Pulmonary artery endothelial cell (primary cell): ENCODE measurements around the gene ST6GALNAC3. TPM values are rescaled to one million over a fixed set of nuclear protein-coding genes. Genes with fewer than 3 reads are reported as not detected.
"Not testable (repeated sequence)": the region's sequence is repeated elsewhere in the genome, so short reads cannot be mapped to it uniquely, and the experiment has no call there.

Experiments used
- DNase-seq: peaks from one replicate; pipeline ENCODE4 v3.0.0-alpha.2; 2011; ENCODE audit warnings: low read depth, low spot score
- total RNA-seq: library from RNA; depleted of rRNA; stranded (reverse); fragments of >200 nt; gene quantifications from 2 replicates; pipeline ENCODE4 v1.2.3, GENCODE V29; 2014

Gene ST6GALNAC3
- total RNA-seq, 1 donor from 2014 or later, result 34.6 TPM

DNA sequence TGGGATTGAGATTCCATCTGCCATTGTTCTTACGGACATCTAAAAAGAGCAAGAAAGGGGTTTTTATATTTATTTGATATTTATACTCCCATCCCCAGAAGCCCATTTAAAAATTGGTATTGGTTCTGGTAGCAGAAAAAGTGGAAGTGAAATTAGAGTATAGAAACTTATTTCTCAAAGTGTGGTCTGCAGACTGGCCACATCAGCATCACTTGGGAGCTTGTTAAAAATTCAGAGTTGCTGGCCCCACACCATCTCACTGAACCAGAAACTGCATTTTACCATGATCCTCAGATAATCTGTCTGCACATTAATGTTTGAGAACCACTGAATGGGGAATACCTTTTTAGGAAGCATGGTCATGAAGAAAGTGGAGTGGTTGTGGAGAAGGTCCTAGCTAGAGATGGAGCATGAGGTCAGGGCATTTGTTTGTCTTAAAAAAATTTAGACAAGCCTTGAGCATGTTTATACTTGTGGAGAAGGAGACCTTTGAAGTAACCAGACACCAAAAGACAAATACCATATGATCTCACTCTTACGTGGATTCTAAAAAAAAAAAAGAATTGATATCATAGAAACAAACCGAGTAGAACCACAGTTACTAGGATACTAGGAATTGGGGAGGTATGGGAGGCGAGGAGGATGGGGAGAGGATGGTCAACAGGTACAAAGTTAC lies 116.3 kb downstream of the ST6GALNAC3 start:
- DNase-seq, result no peak

GRCh38 chr1:76191561-76191960 lies 117.0 kb downstream of the ST6GALNAC3 start:
- no peak for DNase-seq

DNA sequence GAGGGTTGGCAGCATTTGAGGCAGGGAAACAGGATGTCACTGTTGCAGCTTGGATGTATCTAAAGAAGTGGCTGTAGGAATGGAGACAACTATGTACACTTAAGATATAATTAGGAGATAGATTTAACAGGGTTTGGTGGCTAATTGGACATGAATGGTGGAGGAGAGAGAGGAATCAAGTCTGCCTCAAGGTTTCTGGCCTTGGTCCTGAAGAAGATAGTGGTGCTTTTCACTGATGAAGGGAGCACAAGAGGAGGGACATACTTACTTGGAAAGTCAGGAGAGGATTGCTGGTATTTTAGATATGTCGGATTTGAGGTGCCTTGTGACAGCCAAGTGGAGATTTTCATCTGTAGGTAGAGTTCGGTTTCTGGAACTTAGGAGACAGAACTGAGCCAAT lies 123.9 kb downstream of the ST6GALNAC3 start:
- DNase-seq, result no peak

GRCh38 chr1:76202670-76203069 lies 128.1 kb downstream of the ST6GALNAC3 start:
- no peak for DNase-seq

DNA sequence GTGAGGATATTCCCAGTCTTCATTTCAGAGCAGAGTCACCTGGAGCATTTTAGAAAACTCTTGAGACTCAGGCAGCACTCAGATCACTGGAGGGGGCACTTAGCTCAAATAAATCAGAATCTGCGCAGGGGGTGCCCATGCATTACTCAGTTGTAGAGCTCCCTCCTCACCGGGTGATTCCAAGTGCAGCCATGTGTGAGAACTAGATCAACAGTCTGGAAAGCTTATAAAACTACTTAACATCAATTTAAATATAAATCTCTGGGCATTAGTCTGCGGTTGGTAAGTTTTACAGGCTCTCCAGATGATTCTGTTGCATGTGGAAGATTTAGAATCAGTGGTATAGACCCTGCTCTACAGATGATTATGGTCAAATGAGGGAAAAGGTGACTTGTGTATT lies 128.6 kb downstream of the ST6GALNAC3 start:
- no peak for DNase-seq

GRCh38 chr1:76209238-76209637 lies 134.7 kb downstream of the ST6GALNAC3 start:
- no peak for DNase-seq

DNA sequence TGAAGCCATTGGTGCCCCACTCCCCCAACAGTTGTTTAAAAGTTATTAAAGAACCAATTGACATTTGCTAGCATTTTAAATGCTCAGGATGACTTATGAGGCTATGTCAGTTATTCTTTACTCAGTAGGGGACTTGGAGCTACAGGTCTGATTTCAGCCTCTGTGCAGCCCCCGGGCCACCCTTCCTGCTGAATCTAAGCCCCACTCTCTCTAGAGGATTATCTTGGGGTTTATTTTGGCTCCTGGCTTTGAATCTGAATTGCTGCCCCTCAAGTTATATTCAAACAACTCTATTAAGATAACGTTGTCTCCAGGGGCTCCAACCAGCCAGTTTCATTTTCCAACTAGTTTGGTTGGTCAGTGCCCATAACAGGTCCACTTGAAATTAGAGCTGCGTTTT lies 135.1 kb downstream of the ST6GALNAC3 start:
- DNase-seq, result no peak

DNA sequence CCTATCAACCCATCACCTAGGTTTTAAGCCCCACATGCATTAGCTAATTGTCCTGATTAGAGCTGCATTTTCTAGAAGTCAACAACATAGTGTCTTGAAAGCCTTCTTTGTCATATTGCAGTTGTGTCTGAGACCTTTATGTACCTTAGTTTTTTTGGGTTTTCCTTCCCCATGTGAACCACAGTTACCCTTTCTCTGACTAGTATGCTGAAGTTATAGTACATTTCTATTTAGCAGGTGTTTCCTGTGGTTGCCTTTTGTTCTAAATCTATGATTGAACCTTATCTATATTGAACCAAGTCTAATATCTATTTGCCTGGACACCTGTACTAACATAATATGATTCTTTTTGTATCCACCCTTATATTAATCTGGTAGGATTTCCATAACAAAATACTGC lies 135.6 kb downstream of the ST6GALNAC3 start:
- no peak for DNase-seq

- DNase-seq, result no peak
Measured at GRCh38 chr1:76218888-76219287, 144.3 kb downstream of the ST6GALNAC3 start.

- DNase-seq, result no peak
Measured at GRCh38 chr1:76219366-76219818, 144.8 kb downstream of the ST6GALNAC3 start.

DNA sequence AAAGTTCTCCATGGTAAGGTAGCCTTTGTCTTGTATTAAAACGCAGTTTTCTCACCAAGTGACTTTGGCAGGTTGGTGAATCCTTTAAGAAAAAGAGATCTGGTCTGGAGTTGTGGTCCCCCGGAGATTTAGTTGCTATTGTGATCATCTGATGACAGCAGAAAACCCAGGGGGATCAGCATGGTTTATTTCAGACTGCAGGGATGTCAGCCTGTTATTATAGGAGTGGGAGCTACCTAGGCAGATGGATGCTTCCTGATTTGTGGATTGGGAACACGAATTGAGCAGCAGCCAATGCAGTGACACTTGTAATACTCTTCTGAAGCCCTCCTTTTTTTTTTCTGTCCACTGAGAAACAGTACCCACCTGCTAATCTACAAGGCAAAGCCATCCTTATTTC lies 150.2 kb downstream of the ST6GALNAC3 start:
- DNase-seq, result no peak

DNA sequence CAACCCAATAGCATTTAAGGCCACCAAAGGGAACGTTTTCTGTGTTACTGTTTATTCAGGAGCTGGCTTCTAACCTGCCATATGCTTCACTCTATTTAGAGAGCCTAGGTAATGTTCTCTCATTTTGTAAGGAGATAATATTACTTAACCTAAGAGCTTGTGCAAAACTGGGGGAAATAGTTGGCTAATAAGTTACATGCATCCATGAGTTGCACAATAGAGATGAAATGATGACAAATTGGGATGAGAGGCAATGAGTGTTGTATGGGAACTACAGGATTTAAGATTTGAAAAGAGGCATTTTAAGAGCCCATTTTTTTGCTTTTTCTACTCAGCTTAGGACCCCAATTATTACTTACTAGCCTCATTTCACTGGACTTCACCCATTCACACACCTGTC lies 151.0 kb downstream of the ST6GALNAC3 start:
- no peak for DNase-seq

GRCh38 chr1:76227621-76228020 lies 153.1 kb downstream of the ST6GALNAC3 start:
- DNase-seq, result no peak

- DNase-seq, result no peak
Measured at GRCh38 chr1:76229279-76230005, 154.9 kb downstream of the ST6GALNAC3 start.

GRCh38 chr1:76230842-76231281 lies 156.3 kb downstream of the ST6GALNAC3 start:
- DNase-seq, result no peak

DNA sequence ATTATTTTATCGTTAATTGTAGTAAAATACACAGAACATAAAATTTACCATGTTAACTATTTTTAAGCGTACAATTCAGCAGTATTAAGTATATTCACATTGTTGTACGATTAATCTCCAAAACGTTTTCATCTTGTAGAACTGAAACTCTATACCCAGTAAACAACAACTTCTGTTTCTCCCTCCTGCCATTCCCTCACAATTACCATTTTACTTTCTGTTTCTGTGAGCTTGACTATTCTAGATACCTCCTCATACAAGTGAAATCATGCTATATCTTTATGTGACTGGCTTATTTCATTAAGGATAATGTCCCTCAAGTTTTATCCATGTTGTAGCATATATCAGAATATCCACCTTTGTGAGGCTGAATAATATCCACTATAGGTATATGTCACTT lies 156.8 kb downstream of the ST6GALNAC3 start:
- no peak for DNase-seq

DNA sequence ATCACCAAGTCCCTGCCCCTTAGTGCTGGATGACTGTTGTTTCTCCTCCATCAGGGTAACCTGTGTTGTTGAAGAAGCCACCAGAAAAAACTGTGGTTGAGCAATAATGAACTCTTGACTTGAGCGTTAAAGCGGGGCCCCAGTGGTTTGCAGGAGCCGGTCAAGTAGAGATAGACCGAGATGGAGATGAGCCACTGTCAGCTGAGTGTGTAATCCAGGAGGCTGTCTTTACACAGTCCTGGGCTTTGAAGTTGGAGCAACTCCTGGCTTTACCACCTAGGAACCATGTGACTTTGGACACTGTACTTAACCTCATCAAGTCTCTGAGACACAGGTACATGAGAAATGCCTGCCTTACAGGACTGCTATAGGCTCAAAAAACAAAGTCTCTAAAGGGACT lies 158.1 kb downstream of the ST6GALNAC3 start:
- DNase-seq, result no peak

- DNase-seq, result no peak
Measured at GRCh38 chr1:76234061-76234460, 159.5 kb downstream of the ST6GALNAC3 start.

- no peak for DNase-seq
Measured at GRCh38 chr1:76237211-76237610, 162.7 kb downstream of the ST6GALNAC3 start.

DNA sequence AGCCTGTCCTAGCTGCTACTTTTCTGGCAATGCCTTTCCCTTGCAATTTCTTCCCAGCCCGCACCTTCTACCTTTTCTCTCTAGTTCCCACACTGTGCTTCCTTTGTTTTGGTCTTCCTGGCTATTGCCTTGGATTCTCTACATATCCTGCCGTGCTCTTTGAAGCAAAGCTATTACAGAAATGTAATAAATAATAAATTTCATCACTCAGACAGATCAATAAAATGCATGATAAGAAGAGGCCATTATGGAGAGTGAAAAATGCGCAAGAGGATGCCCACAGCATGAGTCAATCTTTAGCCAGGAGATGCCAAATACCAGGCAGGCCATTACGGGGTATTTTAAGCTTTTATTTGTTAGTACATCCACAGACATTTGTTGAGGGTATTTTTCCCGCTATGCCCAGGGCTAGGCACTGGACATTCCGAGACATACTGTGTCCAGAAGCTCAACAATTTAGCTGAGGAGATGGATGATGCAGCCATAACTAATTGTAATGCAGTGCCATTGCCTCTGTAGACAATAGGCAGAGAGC lies 163.6 kb downstream of the ST6GALNAC3 start:
- DNase-seq, result no peak

- DNase-seq, result no peak
Measured at GRCh38 chr1:76239470-76239918, 164.9 kb downstream of the ST6GALNAC3 start.

DNA sequence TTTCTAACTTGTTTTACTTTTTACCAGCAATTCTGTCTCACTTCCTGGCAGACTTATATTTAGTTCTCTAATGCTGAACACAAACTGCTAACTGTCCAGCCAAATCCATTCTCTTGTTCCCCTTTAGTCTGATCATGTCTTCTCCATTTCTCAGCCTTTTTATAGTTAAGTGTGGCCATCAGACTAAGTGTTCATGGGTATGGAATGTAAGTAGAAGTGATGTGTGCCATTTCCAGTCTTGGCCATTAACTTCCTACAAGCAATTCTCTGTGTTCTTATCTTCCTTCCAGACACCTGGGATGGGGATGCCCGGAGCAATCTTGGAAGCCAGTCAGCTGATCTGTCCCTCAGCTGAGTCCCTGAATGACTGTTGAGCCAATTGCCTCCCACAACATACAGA lies 165.8 kb downstream of the ST6GALNAC3 start:
- no peak for DNase-seq

GRCh38 chr1:76242587-76242986 lies 168.0 kb downstream of the ST6GALNAC3 start:
- DNase-seq, result not testable (repeated sequence)
